Central memory CD8-positive, alpha-beta T cell (primary cell): ENCODE measurements around the gene PHIP.
"Not testable (repeated sequence)": the region's sequence is repeated elsewhere in the genome, so short reads cannot be mapped to it uniquely, and the experiment has no call there.

Source experiments
- ATAC-seq: fragments of 150-1000 bp; cut with Tn5 transposase; replicated peaks from 2 replicates; pipeline ENCODE4 v1.10.0; 2022; ENCODE audit warnings: mild to moderate bottlenecking, moderate FRiP score, moderate number of reproducible peaks; ENCODE audit not compliant: poor library complexity, severe bottlenecking; ENCODE audit errors: extremely low read depth
- DNase-seq, 2 donors: peaks; one replicate each; pipeline ENCODE4 v3.0.0; 2021; ENCODE audit warnings: low spot score in 2 of 2
- H3K27ac Mint-ChIP-seq: one replicate; pipeline ENCODE4 v1.8.0; 2022; ENCODE audit warnings: low read depth, mild to moderate bottlenecking, moderate library complexity, mixed read lengths
- H3K27me3 Mint-ChIP-seq: one replicate; pipeline ENCODE4 v1.8.0; 2022; ENCODE audit warnings: mixed read lengths
- H3K36me3 Mint-ChIP-seq: one replicate; pipeline ENCODE4 v1.8.0; 2022; ENCODE audit warnings: mild to moderate bottlenecking, moderate library complexity, mixed read lengths; ENCODE audit not compliant: insufficient read depth
- H3K4me1 Mint-ChIP-seq: one replicate; pipeline ENCODE4 v1.8.0; 2022; ENCODE audit warnings: mixed read lengths
- H3K4me3 Mint-ChIP-seq: one replicate; pipeline ENCODE4 v1.8.0; 2022; ENCODE audit warnings: mild to moderate bottlenecking, moderate library complexity, mixed read lengths
- H3K9me3 Mint-ChIP-seq: one replicate; pipeline ENCODE4 v1.8.0; 2022; ENCODE audit warnings: mixed read lengths

PHIP gene

DNA sequence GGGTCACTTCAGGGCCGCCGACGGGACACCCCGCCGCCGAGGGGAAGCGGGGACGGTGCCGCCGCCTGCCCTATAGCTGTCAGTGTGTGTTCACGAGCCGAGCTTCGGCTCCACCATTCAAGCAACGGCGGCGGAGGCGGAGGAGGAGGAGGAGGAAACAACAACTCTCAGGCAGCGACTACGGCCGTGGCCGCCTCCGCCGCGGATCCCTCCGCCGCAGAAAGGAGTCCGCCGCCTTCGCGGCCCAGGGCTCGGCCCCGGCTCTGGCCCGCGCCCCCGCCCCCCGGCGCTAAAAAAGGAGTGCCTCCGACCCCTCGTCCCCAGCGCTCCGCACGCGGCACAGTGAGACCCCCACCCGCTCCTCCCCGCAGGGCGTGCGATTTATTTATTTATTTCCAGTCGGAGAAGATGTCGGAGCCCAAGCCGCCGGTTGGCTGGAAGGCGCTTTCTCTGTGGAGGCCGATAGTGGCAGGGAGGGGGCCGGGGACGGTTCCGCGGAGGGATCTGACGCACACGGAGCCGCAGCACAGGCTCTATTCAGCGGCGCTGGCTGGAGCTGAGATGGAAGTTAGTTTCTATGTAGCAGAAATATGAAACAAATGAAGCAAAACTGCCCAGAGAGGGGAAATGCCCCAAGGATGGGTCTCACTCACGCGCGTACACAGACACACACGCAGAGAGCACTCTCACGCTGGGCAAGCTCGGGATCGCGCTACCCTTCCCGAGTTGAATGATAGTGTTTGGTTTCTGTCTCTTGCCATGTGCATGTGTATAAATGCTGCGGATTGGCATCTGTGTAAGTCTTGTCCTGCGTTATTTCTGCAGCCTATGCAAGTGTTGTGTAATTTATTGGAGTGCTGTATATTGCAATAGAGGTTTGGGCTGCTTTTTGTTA, at the start of gene PHIP:
Gene PHIP, minus strand, starts transcription at position 180 of the 895 bp plus-strand sequence. CDS start 186 bp downstream, outside the sequence.
- H3K4me3 Mint-ChIP-seq = peak within 1 kb of the TSS; percentile 97
- DNase-seq (peak; percentile 87 to 90), ATAC-seq (peak; percentile 80)
- H3K36me3 Mint-ChIP-seq = peaks cover 22% of the 10 kb centered on the region
- no peaks in the 10 kb centered on the region for H3K9me3 Mint-ChIP-seq
- H3K27me3 Mint-ChIP-seq = peaks cover 20% of the 10 kb centered on the region
- H3K4me1 Mint-ChIP-seq = peaks cover 27% of the 10 kb centered on the region
- H3K27ac Mint-ChIP-seq = peak within 1 kb of the TSS; percentile 93

DNA sequence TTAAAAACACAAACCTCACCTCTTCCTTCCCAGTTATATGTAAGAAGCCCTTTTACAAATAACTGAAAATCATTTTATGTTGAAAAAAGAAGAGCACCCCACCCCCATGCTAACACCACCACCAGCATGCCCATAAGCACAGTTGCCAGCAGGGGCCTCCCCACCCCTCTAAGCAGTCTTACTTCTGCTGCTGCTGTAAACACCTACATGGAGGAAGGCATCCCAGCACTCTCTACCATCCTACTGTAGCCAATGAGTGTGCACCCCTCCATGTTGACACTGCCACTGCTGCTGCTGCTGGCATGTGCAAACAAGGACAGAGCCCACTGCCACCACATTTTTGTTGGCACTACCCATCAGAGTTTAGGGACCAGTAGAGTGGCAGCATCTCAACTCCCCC, 49.6 kb upstream of the PHIP start:
- no peaks in the 10 kb centered on the region for H3K4me1 Mint-ChIP-seq
- ATAC-seq (peak; percentile 10), DNase-seq (no peak)
- H3K27me3 Mint-ChIP-seq = peaks cover 22% of the 10 kb centered on the region
- H3K27ac Mint-ChIP-seq = no peak overlapping the region
- no peaks in the 10 kb centered on the region for H3K36me3 Mint-ChIP-seq
- H3K4me3 Mint-ChIP-seq = no peak overlapping the region
- H3K9me3 Mint-ChIP-seq = no peaks in the 10 kb centered on the region

DNA sequence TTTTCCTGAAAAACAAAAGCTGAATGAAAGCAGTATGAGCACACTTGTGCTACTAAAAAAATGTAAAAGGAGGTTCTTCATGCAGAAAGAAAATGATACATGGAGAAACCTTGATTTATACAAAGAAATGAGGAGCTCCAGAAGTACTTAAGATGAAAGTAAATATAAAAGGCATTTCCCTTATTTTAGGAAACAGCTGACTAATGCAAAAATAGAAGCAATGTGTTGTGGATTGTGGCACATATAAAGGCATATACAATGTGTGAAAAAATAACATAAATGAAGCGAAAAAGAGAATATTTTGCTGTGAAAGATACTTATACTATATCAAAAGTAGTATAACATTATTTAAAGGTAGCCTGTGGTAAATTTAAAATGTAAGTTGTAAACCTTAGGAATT, 41.2 kb upstream of the PHIP start:
- Mint-ChIP-seq H3K4me3 (no peak overlapping the region), H3K27me3 (peaks cover 60% of the 10 kb centered on the region), H3K27ac (no peak overlapping the region), H3K9me3 (no peaks in the 10 kb centered on the region), H3K36me3 (peaks cover 2% of the 10 kb centered on the region), H3K4me1 (no peaks in the 10 kb centered on the region)
- ATAC-seq (no peak), DNase-seq (no peak)

- DNase-seq = no peak
- Mint-ChIP-seq H3K27me3 (peaks cover 60% of the 10 kb centered on the region), H3K4me1 (no peaks in the 10 kb centered on the region), H3K27ac (no peak overlapping the region), H3K36me3 (peaks cover 2% of the 10 kb centered on the region), H3K4me3 (no peak overlapping the region), H3K9me3 (no peaks in the 10 kb centered on the region)
- ATAC-seq = no peak
These were observed 39.7 kb upstream of the PHIP start for GRCh38 chr6:79117752-79118151.

- no peaks in the 10 kb centered on the region for H3K4me1 Mint-ChIP-seq
- H3K27ac Mint-ChIP-seq = no peak overlapping the region
These were observed 37.6 kb upstream of the PHIP start for GRCh38 chr6:79115553-79116182.

GRCh38 chr6:79111549-79111948, 33.5 kb upstream of the PHIP start:
- H3K4me1 Mint-ChIP-seq = no peaks in the 10 kb centered on the region

More at GRCh38 chr6:79115553-79116182, 37.6 kb upstream of the PHIP start:
- H3K9me3 Mint-ChIP-seq = no peaks in the 10 kb centered on the region
- H3K4me3 Mint-ChIP-seq = no peak overlapping the region
- peaks cover 53% of the 10 kb centered on the region for H3K27me3 Mint-ChIP-seq
- no peak for ATAC-seq
- H3K36me3 Mint-ChIP-seq = no peaks in the 10 kb centered on the region
- DNase-seq = no peak

GRCh38 chr6:79101164-79101563, 23.1 kb upstream of the PHIP start:
- H3K36me3 Mint-ChIP-seq = no peaks in the 10 kb centered on the region
- H3K9me3 Mint-ChIP-seq = no peaks in the 10 kb centered on the region
- H3K4me1 Mint-ChIP-seq = no peaks in the 10 kb centered on the region
- no peak for DNase-seq
- no peak for ATAC-seq
- no peak overlapping the region for H3K4me3 Mint-ChIP-seq
- peaks cover 48% of the 10 kb centered on the region for H3K27me3 Mint-ChIP-seq
- no peak overlapping the region for H3K27ac Mint-ChIP-seq

More at GRCh38 chr6:79111549-79111948, 33.5 kb upstream of the PHIP start:
- Mint-ChIP-seq H3K27me3 (peaks cover 27% of the 10 kb centered on the region), H3K4me3 (no peak overlapping the region), H3K9me3 (no peaks in the 10 kb centered on the region), H3K36me3 (no peaks in the 10 kb centered on the region), H3K27ac (no peak overlapping the region)
- ATAC-seq = no peak
- no peak for DNase-seq

GRCh38 chr6:79100304-79100703, 22.2 kb upstream of the PHIP start:
- Mint-ChIP-seq H3K4me3 (no peak overlapping the region), H3K4me1 (no peaks in the 10 kb centered on the region), H3K9me3 (no peaks in the 10 kb centered on the region), H3K27ac (no peak overlapping the region), H3K36me3 (peaks cover 1% of the 10 kb centered on the region), H3K27me3 (peaks cover 51% of the 10 kb centered on the region)
- DNase-seq (no peak), ATAC-seq (no peak)

- H3K36me3 Mint-ChIP-seq = peaks cover 1% of the 10 kb centered on the region
- peaks cover 43% of the 10 kb centered on the region for H3K27me3 Mint-ChIP-seq
- ATAC-seq (no peak), DNase-seq (no peak)
- no peaks in the 10 kb centered on the region for H3K4me1 Mint-ChIP-seq
- H3K9me3 Mint-ChIP-seq = no peaks in the 10 kb centered on the region
- H3K27ac Mint-ChIP-seq = no peak overlapping the region
- H3K4me3 Mint-ChIP-seq = no peak overlapping the region
These were observed 16.9 kb upstream of the PHIP start for GRCh38 chr6:79094938-79095337.

GRCh38 chr6:79091801-79092200, 13.7 kb upstream of the PHIP start:
- H3K27me3 Mint-ChIP-seq = peaks cover 42% of the 10 kb centered on the region
- not testable (repeated sequence) for H3K27ac Mint-ChIP-seq, DNase-seq, H3K9me3 Mint-ChIP-seq, H3K4me1 Mint-ChIP-seq, H3K36me3 Mint-ChIP-seq, H3K4me3 Mint-ChIP-seq, ATAC-seq

DNA sequence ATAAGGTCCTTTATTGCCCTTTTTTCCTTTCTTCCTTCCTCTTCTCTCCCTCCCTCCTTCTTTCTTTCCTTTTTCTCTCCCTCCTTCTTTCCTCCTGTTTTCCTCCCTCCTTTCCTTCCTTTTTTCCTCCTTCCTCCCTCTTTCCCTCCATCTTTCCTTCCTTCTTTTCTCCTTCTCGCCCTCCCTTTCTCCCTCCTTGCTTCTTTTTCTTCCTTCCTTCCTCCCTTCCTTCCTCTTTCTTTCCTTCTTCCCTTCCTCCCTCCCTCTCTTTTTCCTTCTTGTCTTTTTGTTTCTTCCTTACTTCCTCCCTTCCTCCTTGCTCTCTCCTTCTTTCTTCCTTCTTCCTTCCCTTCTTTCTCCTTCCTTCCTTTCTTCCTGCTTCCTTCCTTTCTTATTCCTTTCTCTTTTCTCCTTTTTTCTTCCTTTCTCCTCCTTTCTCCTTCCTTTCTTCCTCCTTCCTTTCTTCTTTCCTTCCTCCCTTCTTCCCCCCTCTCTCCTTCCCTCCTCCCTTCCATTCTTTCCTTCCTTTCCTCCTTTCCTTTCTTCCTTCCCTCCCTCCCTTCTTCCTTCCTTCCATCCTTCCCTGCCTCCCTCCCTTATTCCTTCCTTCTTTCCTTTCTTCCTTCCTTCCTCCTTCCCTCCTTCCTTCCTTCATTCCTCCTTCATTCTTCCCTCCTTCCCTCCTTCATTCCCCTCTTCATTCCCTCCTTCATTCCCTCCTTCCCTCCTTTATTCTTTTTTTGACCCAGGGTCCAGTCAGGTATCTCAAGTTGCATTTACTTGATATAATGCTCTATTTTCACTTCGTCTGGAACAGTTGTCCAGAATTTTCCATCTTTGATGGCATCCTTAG, 11.7 kb upstream of the PHIP start:
- no peak overlapping the region for H3K27ac Mint-ChIP-seq
- peaks cover 2% of the 10 kb centered on the region for H3K36me3 Mint-ChIP-seq
- no peak for DNase-seq
- H3K27me3 Mint-ChIP-seq = peaks cover 46% of the 10 kb centered on the region
- H3K4me3 Mint-ChIP-seq = no peak overlapping the region
- no peaks in the 10 kb centered on the region for H3K9me3 Mint-ChIP-seq
- ATAC-seq = no peak
- H3K4me1 Mint-ChIP-seq = no peaks in the 10 kb centered on the region

GRCh38 chr6:79084693-79085092, 6.6 kb upstream of the PHIP start:
- H3K4me1 Mint-ChIP-seq = no peaks in the 10 kb centered on the region
- DNase-seq (no peak), ATAC-seq (no peak)
- H3K27me3 Mint-ChIP-seq = peaks cover 57% of the 10 kb centered on the region
- H3K4me3 Mint-ChIP-seq = no peak overlapping the region
- H3K27ac Mint-ChIP-seq = no peak overlapping the region
- peaks cover 4% of the 10 kb centered on the region for H3K36me3 Mint-ChIP-seq
- no peaks in the 10 kb centered on the region for H3K9me3 Mint-ChIP-seq
